Measurements from ENCODE around the gene POLR1A.

DNA sequence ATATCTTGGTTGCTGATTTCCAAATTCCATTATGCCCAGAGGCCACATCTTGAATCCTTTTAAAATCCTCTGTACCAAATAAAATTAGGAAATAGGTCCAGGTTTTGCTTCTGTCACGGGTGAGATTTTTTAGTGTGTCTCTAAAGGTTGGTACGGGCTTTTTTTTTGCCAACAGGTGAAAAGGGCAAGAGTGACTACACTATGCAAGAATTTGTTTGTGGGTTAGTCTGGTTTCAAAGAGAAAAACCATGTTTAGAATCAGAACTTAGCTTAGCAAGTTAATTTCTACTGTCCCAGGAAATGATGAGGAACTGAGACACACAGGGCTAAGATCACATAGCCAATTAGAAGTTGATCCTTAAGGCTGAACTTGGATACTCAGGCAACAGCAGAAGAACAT, 41.7 kb downstream of the POLR1A start:
- TF ChIP-seq POLR2A (IDR thresholded peaks at IDR 0.05) (no peak), CTCF (IDR thresholded peaks at IDR 0.05) (no peak)
